B cell (primary cell): ENCODE data around the gene SLC35A5. TPM values are rescaled to one million over a fixed set of nuclear protein-coding genes. Genes with fewer than 3 reads are reported as not detected.

ENCODE experiments used
- ATAC-seq: fragments of 200-7000 bp; cut with Tn5 transposase; one replicate; pipeline ENCODE4 v1.10.0; 2021; ENCODE audit warnings: low read depth, mild to moderate bottlenecking, moderate number of reproducible peaks, moderate library complexity
- CTCF ChIA-PET: fragments of 350-600 bp; sonication (Branson Sonifier 250); formaldehyde crosslinking; loops from one replicate; lab custom pipeline; 2021; ENCODE audit warnings: antibody characterized with exemption, inconsistent platforms; lab: Charles Lee
- POLR2A ChIA-PET: fragments of 350-600 bp; sonication (Branson Sonifier 250); formaldehyde crosslinking; loops from one replicate; lab custom pipeline; 2021; ENCODE audit warnings: antibody characterized with exemption; lab: Charles Lee
- DNase-seq: peaks from one replicate; pipeline ENCODE4 v3.0.0; 2013
- H2AFZ ChIP-seq: 2 replicates; pipeline ENCODE4 v1.6.1; 2012; ENCODE audit warnings: mild to moderate bottlenecking, low read depth, low read length; ENCODE audit not compliant: insufficient read depth, poor library complexity, severe bottlenecking
- H3K27ac ChIP-seq, 2 donors: 1 replicate in 1 of 2; 2 replicates in 1 of 2; pipeline ENCODE4 v1.5.1; 2012 to 2013; ENCODE audit warnings: low read length in 2 of 2, mild to moderate bottlenecking in 2 of 2, moderate library complexity in 1 of 2
- H3K27me3 ChIP-seq, 4 experiments: fragments of 200-600 bp in 1 of 4; sonication (generic) in 1 of 4; replicated peaks in 1 of 4; 1 replicate in 2 of 4; 2 replicates in 2 of 4; pipeline versions ENCODE4 v1.6.1 to v1.7.0; 2013 to 2016; ENCODE audit warnings: low read length in 3 of 4, mild to moderate bottlenecking in 2 of 4, mixed read lengths in 1 of 4, moderate library complexity in 1 of 4; ENCODE audit not compliant: insufficient read depth in 4 of 4, control insufficient read depth in 3 of 4; ENCODE audit errors: control extremely low read depth in 1 of 4
- H3K36me3 ChIP-seq, 2 experiments: replicated peaks in 1 of 2; 1 replicate in 1 of 2; 2 replicates in 1 of 2; pipeline versions ENCODE4 v1.6.1 to v1.7.1; 2013; ENCODE audit warnings: low read length in 1 of 2; ENCODE audit not compliant: insufficient read depth in 2 of 2, control insufficient read depth in 1 of 2; ENCODE audit errors: control extremely low read depth in 1 of 2, extremely low read depth in 1 of 2
- H3K4me1 ChIP-seq, 2 donors: fragments of 200-600 bp in 1 of 2; sonication (generic) in 1 of 2; 1 replicate in 1 of 2; 2 replicates in 1 of 2; pipeline versions ENCODE4 v1.5.1 to v1.6.1; 2013 to 2017; ENCODE audit warnings: low read length in 2 of 2; ENCODE audit not compliant: control insufficient read depth in 2 of 2, insufficient read depth in 2 of 2
- H3K4me2 ChIP-seq: replicated peaks from 2 replicates; pipeline ENCODE3; 2012; ENCODE audit warnings: mild to moderate bottlenecking, low read depth, low read length; ENCODE audit not compliant: poor library complexity, severe bottlenecking
- H3K4me3 ChIP-seq, 5 experiments: fragments of 200-600 bp in 1 of 5; sonication (generic) in 1 of 5; 1 replicate in 3 of 5; 2 replicates in 2 of 5; pipeline versions ENCODE4 v1.5.1 to v1.7.0; 2011 to 2016; ENCODE audit warnings: low read length in 4 of 5, mild to moderate bottlenecking in 4 of 5, low read depth in 2 of 5, control low read depth in 1 of 5, moderate library complexity in 1 of 5; ENCODE audit not compliant: insufficient read depth in 1 of 5; ENCODE audit errors: control extremely low read depth in 1 of 5, extremely low read depth in 1 of 5
- H3K79me2 ChIP-seq: fragments of 200-600 bp; sonication (generic); one replicate; pipeline ENCODE4 v1.6.0; 2016; ENCODE audit warnings: low read length; ENCODE audit not compliant: control insufficient read depth, insufficient read depth
- H3K9ac ChIP-seq: fragments of 200-600 bp; sonication (generic); 2 replicates; pipeline ENCODE4 v1.6.1; 2017; ENCODE audit warnings: mild to moderate bottlenecking, low read length, moderate library complexity
- H3K9me3 ChIP-seq, 3 donors: one replicate each; pipeline versions ENCODE4 v1.6.1 to v1.7.1; 2013; ENCODE audit warnings: low read length in 2 of 3; ENCODE audit not compliant: control insufficient read depth in 2 of 3, insufficient read depth in 1 of 3; ENCODE audit errors: control extremely low read depth in 1 of 3
- H4K20me1 ChIP-seq: 2 replicates; pipeline ENCODE4 v1.6.0; 2012; ENCODE audit warnings: mild to moderate bottlenecking, low read length; ENCODE audit not compliant: insufficient read depth, control insufficient read depth, poor library complexity, severe bottlenecking
- H3K27ac Mint-ChIP-seq: one replicate; pipeline ENCODE4 v1.8.0; 2021; ENCODE audit warnings: mixed read lengths
- H3K27me3 Mint-ChIP-seq: one replicate; pipeline ENCODE4 v1.8.0; 2021; ENCODE audit warnings: mixed read lengths
- H3K4me1 Mint-ChIP-seq: one replicate; pipeline ENCODE4 v1.8.0; 2021; ENCODE audit warnings: mixed read lengths
- H3K4me3 Mint-ChIP-seq: one replicate; pipeline ENCODE4 v1.8.0; 2021; ENCODE audit warnings: mixed read lengths
- H3K9me3 Mint-ChIP-seq: one replicate; pipeline ENCODE4 v1.8.0; 2022; ENCODE audit warnings: mixed read lengths; ENCODE audit not compliant: insufficient read depth
- EZH2 ChIP-seq: IDR thresholded peaks from 2 replicates; pipeline ENCODE4 v1.6.1; 2012; ENCODE audit warnings: borderline replicate concordance, low read depth, mild to moderate bottlenecking, moderate library complexity, low read length; ENCODE audit not compliant: insufficient read depth, poor library complexity, severe bottlenecking
- WGBS: methylation state at CpG from one replicate; pipeline ENCODE4 v1.1.5; 2013; ENCODE audit warnings: missing lambda C conversion rate; ENCODE audit not compliant: insufficient coverage; 5-methylcytosine and 5-hydroxymethylcytosine counted together
- intact Hi-C: fragments of 100-400 bp; cut with micrococcal nuclease; formaldehyde crosslinking; loops from one replicate; pipeline ENCODE4 v1.10.0; 2022
- polyA plus RNA-seq: library from polyadenylated mRNA; depleted of rRNA; stranded (reverse); fragments of >200 nt; gene quantifications from 2 replicates; pipeline ENCODE4 v1.2.3, GENCODE V29; 2012
- total RNA-seq, 2 donors: library from RNA; stranded (reverse); fragments of 120-200 nt in 1 of 2; gene quantifications; 1 replicate in 1 of 2; 2 replicates in 1 of 2; pipeline versions ENCODE4 v1.2.3 to v1.2.4, GENCODE V29; 2013 to 2022
- TF ChIP-seq, protein P1 (sequence below): fragments of 200-600 bp; IDR thresholded peaks from one replicate; pipeline ENCODE4 v1.8.0; 2022; ENCODE audit warnings: antibody characterized with exemption, mild to moderate bottlenecking

Gene SLC35A5
- total and polyA plus RNA-seq, 2 donors (not counting 1 experiment from before 2014, with no cell fraction given), result 15.4 to 34.9 TPM

- DNase-seq (no peak), ATAC-seq (no peak)
- Histone ChIP-seq H3K27me3 (no peaks in the 10 kb centered on the region), H3K4me3 (no peak overlapping the region), H3K9ac (no peak overlapping the region), H3K4me2 (peak overlapping the region; percentile 10), H3K27ac (peak overlapping the region; percentile 80 to 84), H2AFZ (no peak overlapping the region), H3K79me2 (no peaks in the 10 kb centered on the region), H3K9me3 (no peaks in the 10 kb centered on the region), H4K20me1 (no peaks in the 10 kb centered on the region), H3K36me3 (peaks cover 4 to 35% of the 10 kb centered on the region in 2 experiments), H3K4me1 (peaks cover 15 to 19% of the 10 kb centered on the region in 2 donors)
- Mint-ChIP-seq H3K9me3 (no peaks in the 10 kb centered on the region), H3K4me1 (peaks cover 13% of the 10 kb centered on the region), H3K27me3 (no peaks in the 10 kb centered on the region), H3K27ac (peak overlapping the region; percentile 73), H3K4me3 (peak overlapping the region; percentile 11)
- no CpG with 5 or more reads among the region's 3 CpGs for WGBS
- CTCF ChIA-PET, result interaction anchor here (0.7 to 1.7 kb wide), 6 partner anchors 11 to 468 kb away, joined by 3 to 6 read pairs (median 4); no protein-coding TSS in a partner anchor
- no peak for TF ChIP-seq EZH2
- TF ChIP-seq, protein P1, sequence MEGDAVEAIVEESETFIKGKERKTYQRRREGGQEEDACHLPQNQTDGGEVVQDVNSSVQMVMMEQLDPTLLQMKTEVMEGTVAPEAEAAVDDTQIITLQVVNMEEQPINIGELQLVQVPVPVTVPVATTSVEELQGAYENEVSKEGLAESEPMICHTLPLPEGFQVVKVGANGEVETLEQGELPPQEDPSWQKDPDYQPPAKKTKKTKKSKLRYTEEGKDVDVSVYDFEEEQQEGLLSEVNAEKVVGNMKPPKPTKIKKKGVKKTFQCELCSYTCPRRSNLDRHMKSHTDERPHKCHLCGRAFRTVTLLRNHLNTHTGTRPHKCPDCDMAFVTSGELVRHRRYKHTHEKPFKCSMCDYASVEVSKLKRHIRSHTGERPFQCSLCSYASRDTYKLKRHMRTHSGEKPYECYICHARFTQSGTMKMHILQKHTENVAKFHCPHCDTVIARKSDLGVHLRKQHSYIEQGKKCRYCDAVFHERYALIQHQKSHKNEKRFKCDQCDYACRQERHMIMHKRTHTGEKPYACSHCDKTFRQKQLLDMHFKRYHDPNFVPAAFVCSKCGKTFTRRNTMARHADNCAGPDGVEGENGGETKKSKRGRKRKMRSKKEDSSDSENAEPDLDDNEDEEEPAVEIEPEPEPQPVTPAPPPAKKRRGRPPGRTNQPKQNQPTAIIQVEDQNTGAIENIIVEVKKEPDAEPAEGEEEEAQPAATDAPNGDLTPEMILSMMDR, result no peak
- POLR2A ChIA-PET, result interaction anchor here (0.5 kb wide), 1 partner anchor 936 kb away, joined by 7 read pairs; no protein-coding TSS in a partner anchor
- intact Hi-C loops, result loop anchor here (2.0 to 10.0 kb wide), 2 partner anchors 17 to 295 kb away; partner anchors contain the start of gene SLC35A5
Measured at GRCh38 chr3:112579697-112580096, 17.9 kb downstream of the SLC35A5 start.

GRCh38 chr3:112582244-112582874 lies 20.5 kb downstream of the SLC35A5 start:
- DNase-seq (peak; percentile 43), ATAC-seq (no peak)
- Histone ChIP-seq H3K9me3 (no peaks in the 10 kb centered on the region), H3K79me2 (no peaks in the 10 kb centered on the region), H3K4me3 (no peak overlapping the region), H3K9ac (no peak overlapping the region), H4K20me1 (no peaks in the 10 kb centered on the region), H3K27me3 (no peaks in the 10 kb centered on the region), H3K4me2 (no peak overlapping the region), H3K27ac (no peak overlapping the region), H3K4me1 (peaks cover 28 to 32% of the 10 kb centered on the region in 2 donors), H2AFZ (no peak overlapping the region), H3K36me3 (peaks cover 6 to 38% of the 10 kb centered on the region in 2 experiments)
- no peaks in the 10 kb centered on the region for H3K27me3 Mint-ChIP-seq
- no peak for TF ChIP-seq EZH2
- TF ChIP-seq, protein P1, result peak; percentile 76
- POLR2A ChIA-PET, result no interaction called here
- CTCF ChIA-PET, result interaction anchor here (0.6 to 2.8 kb wide), 20 partner anchors 8 to 1132 kb away, joined by 3 to 23 read pairs (median 4); partner anchors contain the start of genes ATG3, GTPBP8, SLC35A5 and SLC9C1
- no peak overlapping the region for H3K4me3 Mint-ChIP-seq
- intact Hi-C loops, result loop anchor here (2.0 kb wide), 1 partner anchor 396 kb away; no protein-coding TSS in a partner anchor
- WGBS, result no CpG with 5 or more reads among the region's 2 CpGs
- H3K27ac Mint-ChIP-seq, result no peak overlapping the region
- H3K9me3 Mint-ChIP-seq, result no peaks in the 10 kb centered on the region
- peaks cover 31% of the 10 kb centered on the region for H3K4me1 Mint-ChIP-seq
